NCI-H2196 treated with DMSO at 0.1 percent for 48 hours (cell line): Measurements from ENCODE around the gene CDK16.

ENCODE experiments used
- DNase-seq: peaks from one replicate; lab custom pipeline; 2025; ENCODE audit not compliant: unreplicated experiment; lab: John Stamatoyannopoulos, UW

CDK16 gene

GRCh38 chrX:47206316-47206715 lies 12.2 kb upstream of the CDK16 start:
- no peak for DNase-seq

- no peak for DNase-seq
Measured at GRCh38 chrX:47208108-47208507, 10.4 kb upstream of the CDK16 start.

GRCh38 chrX:47209508-47210238 lies 8.8 kb upstream of the CDK16 start:
- DNase-seq, result no peak

GRCh38 chrX:47210661-47211425 lies 7.6 kb upstream of the CDK16 start:
- no peak for DNase-seq

- DNase-seq, result no peak
Measured at GRCh38 chrX:47212381-47213293, 5.8 kb upstream of the CDK16 start.

GRCh38 chrX:47214435-47215077 lies 3.9 kb upstream of the CDK16 start:
- DNase-seq, result no peak

- DNase-seq, result no peak
Measured at GRCh38 chrX:47215291-47215900, 3.1 kb upstream of the CDK16 start.

- no peak for DNase-seq
Measured at GRCh38 chrX:47216393-47216925, 2.0 kb upstream of the CDK16 start.

GRCh38 chrX:47217121-47217851 lies 1.2 kb upstream of the CDK16 start:
- DNase-seq, result peak; percentile 41

GRCh38 chrX:47217852-47218279 lies 615 bp upstream of the CDK16 start:
- peak; percentile 89 for DNase-seq

- DNase-seq, result no peak
Measured at GRCh38 chrX:47218920-47219815, 687 bp downstream of the CDK16 start.

GRCh38 chrX:47221756-47222155 lies 3.3 kb downstream of the CDK16 start:
- no peak for DNase-seq

- no peak for DNase-seq
Measured at GRCh38 chrX:47222751-47223350, 4.4 kb downstream of the CDK16 start.

GRCh38 chrX:47223476-47224250 lies 5.2 kb downstream of the CDK16 start:
- DNase-seq, result no peak

- no peak for DNase-seq
Measured at GRCh38 chrX:47224266-47224895, 5.9 kb downstream of the CDK16 start.

GRCh38 chrX:47224896-47225290 lies 6.4 kb downstream of the CDK16 start:
- DNase-seq, result no peak

GRCh38 chrX:47226071-47226470 lies 7.6 kb downstream of the CDK16 start:
- DNase-seq, result no peak
